HepG2 (cell line): ENCODE data around the gene MDFIC. TPM values are rescaled to one million over a fixed set of nuclear protein-coding genes. Genes with fewer than 3 reads are reported as not detected.

Source experiments
- ATAC-seq: fragments of 200-7000 bp; cut with Tn5 transposase; 3 replicates; pipeline ENCODE4 v1.9.1; 2020; ENCODE audit warnings: mild to moderate bottlenecking, moderate library complexity
- BruUV-seq: library from RNA; stranded (reverse); fragments of 400-500 nt; replicated peaks from 2 replicates; lab custom pipeline; 2021; lab: Mats Ljungman, UMichigan
- CTCF ChIA-PET: fragments of 300-600 bp; formaldehyde crosslinking; extraction: SDS; loops from one replicate; lab custom pipeline; 2021; ENCODE audit warnings: low total read pairs, inconsistent platforms, low intra/inter-chr PET ratio; lab: Yijun Ruan, JAX
- POLR2A ChIA-PET: fragments of 350-600 bp; sonication (Branson Sonifier 250); formaldehyde crosslinking; loops from one replicate; lab custom pipeline; 2020; ENCODE audit warnings: antibody characterized with exemption, inconsistent platforms; lab: Yijun Ruan, JAX
- DNase-seq: peaks from one replicate; pipeline ENCODE4 v3.0.0-alpha.2; 2015; ENCODE audit warnings: low spot score
- FAIRE-seq: peaks from 3 replicates; lab custom pipeline; 2011; peaks lifted over from hg19 to GRCh38; lab: Jason Lieb, UNC
- H2AFZ ChIP-seq: one replicate; pipeline ENCODE4 v1.6.1; 2011; ENCODE audit warnings: low read length, inconsistent platforms
- H3K27ac ChIP-seq: fragments of 300-600 bp; 3 replicates; pipeline ENCODE4 v1.8.0; 2011; ENCODE audit warnings: mixed run types, mild to moderate bottlenecking, mixed read lengths, low read length, inconsistent platforms; ENCODE audit not compliant: insufficient read depth; ENCODE audit errors: extremely low read length
- H3K27me3 ChIP-seq, 2 experiments: fragments of 200-600 bp in 1 of 2; 2 replicates in 1 of 2; 3 replicates in 1 of 2; pipeline versions ENCODE4 v1.6.0 to v1.8.0; 2011; ENCODE audit warnings: low read length in 2 of 2, mild to moderate bottlenecking in 2 of 2, moderate library complexity in 2 of 2, inconsistent platforms in 1 of 2; ENCODE audit not compliant: insufficient read depth in 2 of 2, control insufficient read depth in 1 of 2
- H3K36me3 ChIP-seq, 2 experiments: fragments of 200-600 bp in 1 of 2; replicated peaks in 1 of 2; 2 replicates in 1 of 2; 3 replicates in 1 of 2; pipeline versions ENCODE4 v1.5.1 to v1.8.0; 2011; ENCODE audit warnings: low read length in 2 of 2, inconsistent platforms in 1 of 2; ENCODE audit not compliant: insufficient read depth in 2 of 2, control insufficient read depth in 1 of 2
- H3K4me1 ChIP-seq: 2 replicates; pipeline ENCODE4 v1.5.1; 2012; ENCODE audit warnings: low read length, inconsistent platforms; ENCODE audit not compliant: insufficient read depth
- H3K4me2 ChIP-seq: 2 replicates; pipeline ENCODE4 v1.6.0; 2011; ENCODE audit warnings: low read depth, low read length, inconsistent platforms
- H3K4me3 ChIP-seq, 3 experiments: fragments of 200-600 bp in 1 of 3; sonication (generic), shearing (Covaris generic) in 1 of 3; replicated peaks in 1 of 3; 2 replicates each; pipeline ENCODE4 v1.5.1; 2011 to 2016; ENCODE audit warnings: low read length in 3 of 3, inconsistent platforms in 2 of 3, low read depth in 2 of 3, mild to moderate bottlenecking in 2 of 3, control low read depth in 1 of 3, mixed read lengths in 1 of 3; ENCODE audit not compliant: insufficient read depth in 1 of 3
- H3K79me2 ChIP-seq: one replicate; pipeline ENCODE4 v1.6.1; 2011; ENCODE audit warnings: low read length, inconsistent platforms; ENCODE audit not compliant: insufficient read depth
- H3K9ac ChIP-seq: 2 replicates; pipeline ENCODE4 v1.6.0; 2011; ENCODE audit warnings: mild to moderate bottlenecking, low read depth, low read length, inconsistent platforms; ENCODE audit not compliant: insufficient read depth
- H3K9me3 ChIP-seq: 2 replicates; pipeline ENCODE4 v1.5.1; 2012; ENCODE audit warnings: mild to moderate bottlenecking, low read length
- H4K20me1 ChIP-seq: 2 replicates; pipeline ENCODE4 v1.6.0; 2011; ENCODE audit warnings: inconsistent platforms, mild to moderate bottlenecking, low read length, moderate library complexity; ENCODE audit not compliant: insufficient read depth
- ATRX ChIP-seq: sonication (generic); formaldehyde crosslinking; IDR thresholded peaks from 2 replicates; pipeline ENCODE4 v1.4.0; 2020; ENCODE audit warnings: missing genetic modification reagents, borderline replicate concordance
- CREB1 ChIP-seq, 2 experiments: fragments of 450-650 bp in 1 of 2; IDR thresholded peaks; 2 replicates each; pipeline ENCODE4 v1.6.1; 2016 to 2017; ENCODE audit warnings: control low read depth in 1 of 2, mild to moderate bottlenecking in 1 of 2, missing compliant biosample characterization in 1 of 2, missing genetic modification characterization in 1 of 2
- SRY ChIP-seq: sonication (generic); formaldehyde crosslinking; IDR thresholded peaks from 2 replicates; pipeline ENCODE4 v1.8.0; 2022; ENCODE audit warnings: mild to moderate bottlenecking, missing genetic modification reagents
- SSRP1 ChIP-seq: IDR thresholded peaks from 2 replicates; pipeline ENCODE4 v1.6.1; 2016; ENCODE audit warnings: control low read depth
- TEAD2 ChIP-seq: sonication (generic); formaldehyde crosslinking; IDR thresholded peaks from 2 replicates; pipeline ENCODE4 v1.9.0; 2021; ENCODE audit warnings: missing genetic modification reagents
- ZC3H4 ChIP-seq: sonication (generic); formaldehyde crosslinking; IDR thresholded peaks from 2 replicates; pipeline ENCODE4 v1.4.0; 2020; ENCODE audit warnings: missing genetic modification reagents, borderline replicate concordance
- ZNF33B ChIP-seq: sonication (generic); formaldehyde crosslinking; IDR thresholded peaks from 2 replicates; pipeline ENCODE4 v1.5.1; 2020; ENCODE audit warnings: mild to moderate bottlenecking, missing genetic modification reagents
- ZNF550 ChIP-seq: sonication (generic); formaldehyde crosslinking; IDR thresholded peaks from 2 replicates; pipeline ENCODE4 v1.4.0; 2020; ENCODE audit warnings: mild to moderate bottlenecking, missing genetic modification reagents, borderline replicate concordance
- ZNF567 ChIP-seq: sonication (generic); formaldehyde crosslinking; IDR thresholded peaks from 2 replicates; pipeline ENCODE4 v1.8.1; 2023; ENCODE audit warnings: mild to moderate bottlenecking, missing genetic modification reagents, borderline replicate concordance
- ZNF569 ChIP-seq: sonication (generic); formaldehyde crosslinking; IDR thresholded peaks from 2 replicates; pipeline ENCODE4 v1.5.0; 2020; ENCODE audit warnings: mild to moderate bottlenecking, missing genetic modification reagents, moderate library complexity, borderline replicate concordance
- ZNF629 ChIP-seq: sonication (generic); formaldehyde crosslinking; conservative IDR thresholded peaks from 2 replicates; pipeline ENCODE4 v1.5.0; 2020; ENCODE audit warnings: missing genetic modification reagents
- WGBS: methylation state at CpG from one replicate; pipeline ENCODE4 v1.1.6; 2017; ENCODE audit warnings: low lambda C conversion rate; 5-methylcytosine and 5-hydroxymethylcytosine counted together
- in situ Hi-C: cut with HindIII; loops from 2 replicates; pipeline ENCODE4 v1.10.0; 2017; ENCODE audit warnings: low pct_unique_long_range_greater_than_20kb; ENCODE audit not compliant: extremely low pct_ligation_motif_present
- intact Hi-C: fragments of 100-400 bp; cut with micrococcal nuclease; formaldehyde crosslinking; loops from one replicate; pipeline ENCODE4 v1.10.0; 2022; ENCODE audit not compliant: unreplicated experiment
- polyA plus RNA-seq, 8 experiments: library from polyadenylated mRNA; depleted of rRNA in 3 of 8; stranded (reverse) in 7 of 8; unstranded in 1 of 8; fragments of >200 nt; fragmentation: Illumina TruSeq in 4 of 8; extraction: Trizol in 4 of 8; gene quantifications; 2 replicates each; pipeline versions ENCODE4 v1.2.1 to v1.2.3, GENCODE V29; 2011 to 2016; ENCODE audit warnings: low read depth in 4 of 8, missing spikeins in 1 of 8, mixed read lengths in 1 of 8; ENCODE audit not compliant: insufficient read depth in 1 of 8
- total RNA-seq, 5 experiments: library from RNA; depleted of rRNA; stranded (reverse); fragments of >200 nt; fragmentation: Illumina TruSeq; extraction: Trizol; gene quantifications; 2 replicates each; pipeline ENCODE4 v1.2.3, GENCODE V29; 2016; ENCODE audit warnings: low read depth in 1 of 5
- TF ChIP-seq, protein P1 (sequence below): sonication (generic); formaldehyde crosslinking; conservative IDR thresholded peaks from 2 replicates; pipeline ENCODE4 v1.4.0; 2020; ENCODE audit warnings: missing genetic modification reagents
- TF ChIP-seq, protein P2 (sequence below): sonication (generic); formaldehyde crosslinking; IDR thresholded peaks from 2 replicates; pipeline ENCODE4 v1.5.0; 2020; ENCODE audit warnings: mild to moderate bottlenecking, missing genetic modification reagents

Gene MDFIC
- total and polyA plus RNA-seq, 2 of the 13 experiments (the other 11 are each of a cell fraction or from before 2014, with no cell fraction given): 0.13 TPM; not detected in 1

DNA sequence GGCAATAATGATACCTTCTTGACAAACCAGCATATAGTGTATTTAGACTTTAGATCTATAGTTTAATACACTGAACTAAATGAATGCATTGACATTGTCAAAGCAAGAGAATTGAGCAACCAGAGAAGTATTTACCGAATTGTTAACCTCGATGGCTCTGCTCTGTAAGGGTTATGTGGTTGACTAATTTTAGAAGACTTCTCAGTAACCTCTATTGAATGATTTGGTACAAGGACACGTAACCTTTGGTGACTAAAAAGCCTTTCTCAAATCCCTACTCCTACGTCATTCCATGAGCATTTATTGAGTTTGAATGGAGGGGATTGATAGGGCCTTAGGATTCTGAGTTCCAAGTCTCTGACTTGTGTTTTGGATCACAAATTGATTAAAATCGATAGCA lies 67.6 kb downstream of the MDFIC start:
- no peak for ATAC-seq
- ChIA-PET CTCF (no interaction called here), POLR2A (no interaction called here)
- Histone ChIP-seq H3K4me1 (no peaks in the 10 kb centered on the region), H3K9ac (no peak overlapping the region), H3K4me3 (no peak overlapping the region), H3K4me2 (no peak overlapping the region), H2AFZ (no peak overlapping the region), H3K27ac (no peak overlapping the region), H3K9me3 (no peaks in the 10 kb centered on the region), H3K79me2 (no peaks in the 10 kb centered on the region), H4K20me1 (no peaks in the 10 kb centered on the region), H3K36me3 (no peaks in the 10 kb centered on the region), H3K27me3 (no peaks in the 10 kb centered on the region)
- intact Hi-C loops (no loop called here), in situ Hi-C loops (no loop called here)
- TF ChIP-seq ZNF629 (no peak), CREB1 (IDR thresholded peaks at IDR 0.05) (peak; percentile 48), CREB1 (CRISPR knock-in tag; IDR thresholded peaks at IDR 0.05) (no peak)
- WGBS: 2% methylated on average over 5 of the region's 5 CpGs
- BruUV-seq: no TSS peak
- no peak for FAIRE-seq
- DNase-seq: no peak

DNA sequence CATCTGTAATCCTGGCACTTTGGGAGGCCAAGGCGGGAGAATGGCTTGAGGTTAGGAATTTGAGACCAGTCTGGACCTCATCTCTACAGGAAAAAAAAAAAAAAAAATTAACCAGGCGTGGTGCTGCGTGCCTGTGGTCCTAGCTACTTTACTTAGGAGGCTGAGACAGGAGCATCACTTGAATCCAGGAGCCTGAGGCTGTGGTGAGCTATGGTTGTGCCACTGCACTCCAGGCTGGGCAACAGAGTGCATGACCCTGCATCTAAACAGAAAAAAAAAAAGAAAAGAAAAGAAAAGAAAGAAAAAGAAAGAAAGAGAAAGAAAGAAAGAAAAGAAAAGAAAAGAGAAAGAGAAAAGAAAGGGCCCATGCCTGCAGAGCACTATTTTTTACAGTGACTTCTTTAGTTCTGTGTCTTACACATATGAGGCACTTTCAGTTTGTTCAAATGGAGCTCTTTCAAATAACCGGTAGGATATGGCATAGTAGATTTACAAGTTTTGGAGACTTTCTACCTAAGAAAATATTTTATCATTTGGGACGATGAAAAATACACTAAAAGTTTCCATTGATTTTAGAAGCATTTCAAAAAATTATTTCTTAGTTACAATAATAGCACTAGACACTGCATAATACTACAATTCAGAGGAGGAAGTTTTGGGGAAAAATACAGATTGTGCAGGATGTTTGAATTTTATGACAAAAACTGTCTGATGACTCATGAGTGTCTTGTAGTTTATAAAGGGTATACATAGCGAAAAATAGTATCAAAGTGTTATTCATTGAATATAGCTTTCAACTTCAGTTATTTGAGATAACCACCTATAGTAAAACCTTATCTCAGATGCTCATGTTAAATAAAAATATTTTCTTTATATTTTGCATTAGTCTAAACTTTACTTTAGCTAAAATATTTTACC lies 75.9 kb downstream of the MDFIC start:
- H3K9ac ChIP-seq: no peak overlapping the region
- in situ Hi-C loops: no loop called here
- FAIRE-seq (no peak), ATAC-seq (no peak), DNase-seq (no peak)
- no peaks in the 10 kb centered on the region for H3K36me3 ChIP-seq
- POLR2A ChIA-PET: no interaction called here
- BruUV-seq: no TSS peak
- no peaks in the 10 kb centered on the region for H4K20me1 ChIP-seq
- H3K4me3 ChIP-seq: no peak overlapping the region
- H3K27ac ChIP-seq: no peak overlapping the region
- H3K4me2 ChIP-seq: no peak overlapping the region
- H3K27me3 ChIP-seq: no peaks in the 10 kb centered on the region
- H2AFZ ChIP-seq: no peak overlapping the region
- no peaks in the 10 kb centered on the region for H3K79me2 ChIP-seq
- H3K4me1 ChIP-seq: no peaks in the 10 kb centered on the region
- 35% methylated on average over 6 of the region's 6 CpGs for WGBS
- intact Hi-C loops: no loop called here
- no peaks in the 10 kb centered on the region for H3K9me3 ChIP-seq
- CTCF ChIA-PET: no interaction called here
- TF ChIP-seq, protein P1, sequence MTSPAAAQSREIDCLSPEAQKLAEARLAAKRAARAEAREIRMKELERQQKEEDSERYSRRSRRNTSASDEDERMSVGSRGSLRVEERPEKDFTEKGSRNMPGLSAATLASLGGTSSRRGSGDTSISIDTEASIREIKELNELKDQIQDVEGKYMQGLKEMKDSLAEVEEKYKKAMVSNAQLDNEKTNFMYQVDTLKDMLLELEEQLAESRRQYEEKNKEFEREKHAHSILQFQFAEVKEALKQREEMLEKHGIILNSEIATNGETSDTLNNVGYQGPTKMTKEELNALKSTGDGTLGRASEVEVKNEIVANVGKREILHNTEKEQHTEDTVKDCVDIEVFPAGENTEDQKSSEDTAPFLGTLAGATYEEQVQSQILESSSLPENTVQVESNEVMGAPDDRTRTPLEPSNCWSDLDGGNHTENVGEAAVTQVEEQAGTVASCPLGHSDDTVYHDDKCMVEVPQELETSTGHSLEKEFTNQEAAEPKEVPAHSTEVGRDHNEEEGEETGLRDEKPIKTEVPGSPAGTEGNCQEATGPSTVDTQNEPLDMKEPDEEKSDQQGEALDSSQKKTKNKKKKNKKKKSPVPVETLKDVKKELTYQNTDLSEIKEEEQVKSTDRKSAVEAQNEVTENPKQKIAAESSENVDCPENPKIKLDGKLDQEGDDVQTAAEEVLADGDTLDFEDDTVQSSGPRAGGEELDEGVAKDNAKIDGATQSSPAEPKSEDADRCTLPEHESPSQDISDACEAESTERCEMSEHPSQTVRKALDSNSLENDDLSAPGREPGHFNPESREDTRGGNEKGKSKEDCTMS (CRISPR knock-in tag): no peak
- TF ChIP-seq, protein P2, sequence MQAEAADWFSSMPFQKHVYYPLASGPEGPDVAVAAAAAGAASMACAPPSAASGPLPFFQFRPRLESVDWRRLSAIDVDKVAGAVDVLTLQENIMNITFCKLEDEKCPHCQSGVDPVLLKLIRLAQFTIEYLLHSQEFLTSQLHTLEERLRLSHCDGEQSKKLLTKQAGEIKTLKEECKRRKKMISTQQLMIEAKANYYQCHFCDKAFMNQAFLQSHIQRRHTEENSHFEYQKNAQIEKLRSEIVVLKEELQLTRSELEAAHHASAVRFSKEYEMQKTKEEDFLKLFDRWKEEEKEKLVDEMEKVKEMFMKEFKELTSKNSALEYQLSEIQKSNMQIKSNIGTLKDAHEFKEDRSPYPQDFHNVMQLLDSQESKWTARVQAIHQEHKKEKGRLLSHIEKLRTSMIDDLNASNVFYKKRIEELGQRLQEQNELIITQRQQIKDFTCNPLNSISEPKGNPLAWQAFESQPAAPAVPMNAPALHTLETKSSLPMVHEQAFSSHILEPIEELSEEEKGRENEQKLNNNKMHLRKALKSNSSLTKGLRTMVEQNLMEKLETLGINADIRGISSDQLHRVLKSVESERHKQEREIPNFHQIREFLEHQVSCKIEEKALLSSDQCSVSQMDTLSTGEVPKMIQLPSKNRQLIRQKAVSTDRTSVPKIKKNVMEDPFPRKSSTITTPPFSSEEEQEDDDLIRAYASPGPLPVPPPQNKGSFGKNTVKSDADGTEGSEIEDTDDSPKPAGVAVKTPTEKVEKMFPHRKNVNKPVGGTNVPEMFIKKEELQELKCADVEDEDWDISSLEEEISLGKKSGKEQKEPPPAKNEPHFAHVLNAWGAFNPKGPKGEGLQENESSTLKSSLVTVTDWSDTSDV: no peak
- TF ChIP-seq ZNF550 (no peak), ZNF567 (CRISPR knock-in tag) (no peak), ZC3H4 (CRISPR knock-in tag) (no peak), SSRP1 (no peak), ZNF569 (CRISPR knock-in tag) (no peak), SRY (CRISPR knock-in tag) (no peak), TEAD2 (CRISPR knock-in tag) (no peak), ZNF33B (CRISPR knock-in tag) (no peak), ATRX (no peak)
